Activated CD8-positive, alpha-beta memory T cell treated with anti-CD3 and anti-CD28 coated beads, Interleukin-2, amount 50 U/mL, for 24 hours (primary cell): ENCODE data around the gene COL8A1.

Experiments used
- DNase-seq: peaks from one replicate; pipeline ENCODE4 v3.0.0-alpha.2; 2020; ENCODE audit errors: extremely low read depth

COL8A1 gene

GRCh38 chr3:99843590-99844258 is 205.3 kb downstream of the COL8A1 start:
- DNase-seq: no peak

GRCh38 chr3:99845331-99845730 is 206.9 kb downstream of the COL8A1 start:
- DNase-seq: no peak

- DNase-seq: no peak
Observed at GRCh38 chr3:99845999-99846398, 207.6 kb downstream of the COL8A1 start.

- DNase-seq: no peak
Observed at GRCh38 chr3:99846477-99847160, 208.2 kb downstream of the COL8A1 start.

- DNase-seq: no peak
Observed at GRCh38 chr3:99848433-99848832, 210.0 kb downstream of the COL8A1 start.
